HepG2 (cell line): ENCODE measurements around the gene CLMP. TPM values are rescaled to one million over a fixed set of nuclear protein-coding genes. Genes with fewer than 3 reads are reported as not detected.

ENCODE experiments used
- ATAC-seq: fragments of 200-7000 bp; cut with Tn5 transposase; 3 replicates; pipeline ENCODE4 v1.9.1; 2020; ENCODE audit warnings: mild to moderate bottlenecking, moderate library complexity
- BruUV-seq: library from RNA; stranded (reverse); fragments of 400-500 nt; replicated peaks from 2 replicates; lab custom pipeline; 2021; lab: Mats Ljungman, UMichigan
- CTCF ChIA-PET: fragments of 300-600 bp; formaldehyde crosslinking; extraction: SDS; loops from one replicate; lab custom pipeline; 2021; ENCODE audit warnings: low total read pairs, inconsistent platforms, low intra/inter-chr PET ratio; lab: Yijun Ruan, JAX
- POLR2A ChIA-PET: fragments of 350-600 bp; sonication (Branson Sonifier 250); formaldehyde crosslinking; loops from one replicate; lab custom pipeline; 2020; ENCODE audit warnings: antibody characterized with exemption, inconsistent platforms; lab: Yijun Ruan, JAX
- DNase-seq: peaks from one replicate; pipeline ENCODE4 v3.0.0-alpha.2; 2015; ENCODE audit warnings: low spot score
- FAIRE-seq: peaks from 3 replicates; lab custom pipeline; 2011; peaks lifted over from hg19 to GRCh38; lab: Jason Lieb, UNC
- H2AFZ ChIP-seq: one replicate; pipeline ENCODE4 v1.6.1; 2011; ENCODE audit warnings: low read length, inconsistent platforms
- H3K27ac ChIP-seq: fragments of 300-600 bp; 3 replicates; pipeline ENCODE4 v1.8.0; 2011; ENCODE audit warnings: mixed run types, mild to moderate bottlenecking, mixed read lengths, low read length, inconsistent platforms; ENCODE audit not compliant: insufficient read depth; ENCODE audit errors: extremely low read length
- H3K27me3 ChIP-seq, 2 experiments: fragments of 200-600 bp in 1 of 2; 2 replicates in 1 of 2; 3 replicates in 1 of 2; pipeline versions ENCODE4 v1.6.0 to v1.8.0; 2011; ENCODE audit warnings: low read length in 2 of 2, mild to moderate bottlenecking in 2 of 2, moderate library complexity in 2 of 2, inconsistent platforms in 1 of 2; ENCODE audit not compliant: insufficient read depth in 2 of 2, control insufficient read depth in 1 of 2
- H3K36me3 ChIP-seq, 2 experiments: fragments of 200-600 bp in 1 of 2; replicated peaks in 1 of 2; 2 replicates in 1 of 2; 3 replicates in 1 of 2; pipeline versions ENCODE4 v1.5.1 to v1.8.0; 2011; ENCODE audit warnings: low read length in 2 of 2, inconsistent platforms in 1 of 2; ENCODE audit not compliant: insufficient read depth in 2 of 2, control insufficient read depth in 1 of 2
- H3K4me1 ChIP-seq: 2 replicates; pipeline ENCODE4 v1.5.1; 2012; ENCODE audit warnings: low read length, inconsistent platforms; ENCODE audit not compliant: insufficient read depth
- H3K4me2 ChIP-seq: 2 replicates; pipeline ENCODE4 v1.6.0; 2011; ENCODE audit warnings: low read depth, low read length, inconsistent platforms
- H3K4me3 ChIP-seq, 3 experiments: fragments of 200-600 bp in 1 of 3; sonication (generic), shearing (Covaris generic) in 1 of 3; replicated peaks in 1 of 3; 2 replicates each; pipeline ENCODE4 v1.5.1; 2011 to 2016; ENCODE audit warnings: low read length in 3 of 3, inconsistent platforms in 2 of 3, low read depth in 2 of 3, mild to moderate bottlenecking in 2 of 3, control low read depth in 1 of 3, mixed read lengths in 1 of 3; ENCODE audit not compliant: insufficient read depth in 1 of 3
- H3K79me2 ChIP-seq: one replicate; pipeline ENCODE4 v1.6.1; 2011; ENCODE audit warnings: low read length, inconsistent platforms; ENCODE audit not compliant: insufficient read depth
- H3K9ac ChIP-seq: 2 replicates; pipeline ENCODE4 v1.6.0; 2011; ENCODE audit warnings: mild to moderate bottlenecking, low read depth, low read length, inconsistent platforms; ENCODE audit not compliant: insufficient read depth
- H3K9me3 ChIP-seq: 2 replicates; pipeline ENCODE4 v1.5.1; 2012; ENCODE audit warnings: mild to moderate bottlenecking, low read length
- H4K20me1 ChIP-seq: 2 replicates; pipeline ENCODE4 v1.6.0; 2011; ENCODE audit warnings: inconsistent platforms, mild to moderate bottlenecking, low read length, moderate library complexity; ENCODE audit not compliant: insufficient read depth
- CHD2 ChIP-seq: IDR thresholded peaks from 2 replicates; pipeline ENCODE4 v1.6.1; 2011; ENCODE audit warnings: low read depth, low read length, improper control_type of control experiment
- DMAP1 ChIP-seq: IDR thresholded peaks from 2 replicates; pipeline ENCODE4 v1.6.1; 2016
- EED ChIP-seq: sonication (generic); formaldehyde crosslinking; IDR thresholded peaks from 2 replicates; pipeline ENCODE4 v1.5.0; 2020; ENCODE audit warnings: mild to moderate bottlenecking, missing genetic modification reagents
- HBP1 ChIP-seq: IDR thresholded peaks from 2 replicates; pipeline ENCODE4 v1.6.1; 2016; ENCODE audit warnings: low read depth, control low read depth
- RFX1 ChIP-seq: fragments of 450-650 bp; IDR thresholded peaks from 2 replicates; pipeline ENCODE4 v1.6.1; 2017
- SP1 ChIP-seq, 2 experiments: fragments of 450-650 bp in 1 of 2; sonication (generic) in 1 of 2; formaldehyde crosslinking in 1 of 2; IDR thresholded peaks; 2 replicates each; pipeline versions ENCODE4 v1.4.0 to v1.6.1; 2016 to 2020; ENCODE audit warnings: missing genetic modification reagents in 1 of 2
- TEAD3 ChIP-seq: optimal IDR thresholded peaks from 2 replicates; pipeline ENCODE3; 2016; ENCODE audit warnings: borderline replicate concordance
- ZNF224 ChIP-seq: sonication (generic); formaldehyde crosslinking; IDR thresholded peaks from 2 replicates; pipeline ENCODE4 v1.5.0; 2020; ENCODE audit warnings: mild to moderate bottlenecking, missing genetic modification reagents
- ZNF253 ChIP-seq: sonication (generic); formaldehyde crosslinking; IDR thresholded peaks from 2 replicates; pipeline ENCODE4 v1.8.0; 2022; ENCODE audit warnings: mild to moderate bottlenecking, missing genetic modification reagents, borderline replicate concordance
- ZNF557 ChIP-seq: sonication (generic); formaldehyde crosslinking; IDR thresholded peaks from 2 replicates; pipeline ENCODE4 v1.4.0; 2020; ENCODE audit warnings: missing genetic modification reagents
- ZNF674 ChIP-seq: sonication (generic); formaldehyde crosslinking; IDR thresholded peaks from 2 replicates; pipeline ENCODE4 v1.5.0; 2020; ENCODE audit warnings: low read depth, mild to moderate bottlenecking, missing genetic modification reagents
- ZNF777 ChIP-seq: sonication (generic); formaldehyde crosslinking; IDR thresholded peaks from 2 replicates; pipeline ENCODE4 v1.4.0; 2020; ENCODE audit warnings: missing genetic modification reagents
- ZNF816 ChIP-seq: sonication (generic); formaldehyde crosslinking; IDR thresholded peaks from 2 replicates; pipeline ENCODE4 v1.8.0; 2022; ENCODE audit warnings: missing genetic modification reagents, mild to moderate bottlenecking, borderline replicate concordance
- ZSCAN25 ChIP-seq: sonication (generic); formaldehyde crosslinking; IDR thresholded peaks from 2 replicates; pipeline ENCODE4 v1.8.0; 2022; ENCODE audit warnings: mild to moderate bottlenecking, missing genetic modification reagents
- WGBS: methylation state at CpG from one replicate; pipeline ENCODE4 v1.1.6; 2017; ENCODE audit warnings: low lambda C conversion rate; 5-methylcytosine and 5-hydroxymethylcytosine counted together
- in situ Hi-C: cut with HindIII; loops from 2 replicates; pipeline ENCODE4 v1.10.0; 2017; ENCODE audit warnings: low pct_unique_long_range_greater_than_20kb; ENCODE audit not compliant: extremely low pct_ligation_motif_present
- intact Hi-C: fragments of 100-400 bp; cut with micrococcal nuclease; formaldehyde crosslinking; loops from one replicate; pipeline ENCODE4 v1.10.0; 2022; ENCODE audit not compliant: unreplicated experiment
- polyA plus RNA-seq, 8 experiments: library from polyadenylated mRNA; depleted of rRNA in 3 of 8; stranded (reverse) in 7 of 8; unstranded in 1 of 8; fragments of >200 nt; fragmentation: Illumina TruSeq in 4 of 8; extraction: Trizol in 4 of 8; gene quantifications; 2 replicates each; pipeline versions ENCODE4 v1.2.1 to v1.2.3, GENCODE V29; 2011 to 2016; ENCODE audit warnings: low read depth in 4 of 8, missing spikeins in 1 of 8, mixed read lengths in 1 of 8; ENCODE audit not compliant: insufficient read depth in 1 of 8
- total RNA-seq, 5 experiments: library from RNA; depleted of rRNA; stranded (reverse); fragments of >200 nt; fragmentation: Illumina TruSeq; extraction: Trizol; gene quantifications; 2 replicates each; pipeline ENCODE4 v1.2.3, GENCODE V29; 2016; ENCODE audit warnings: low read depth in 1 of 5
- TF ChIP-seq, protein P1 (sequence below): IDR thresholded peaks from 2 replicates; pipeline ENCODE4 v1.6.1; 2012; ENCODE audit warnings: low read length, improper control_type of control experiment
- TF ChIP-seq, protein P2 (sequence below): sonication (generic); formaldehyde crosslinking; IDR thresholded peaks from 2 replicates; pipeline ENCODE4 v1.4.0; 2020; ENCODE audit warnings: mild to moderate bottlenecking, missing genetic modification reagents
- TF ChIP-seq, protein P3 (sequence below), 2 experiments: fragments of 450-650 bp in 1 of 2; sonication (generic) in 1 of 2; formaldehyde crosslinking; IDR thresholded peaks; 2 replicates each; pipeline versions ENCODE4 v1.5.0 to v1.8.0; 2020 to 2022; ENCODE audit warnings: mild to moderate bottlenecking in 1 of 2, missing genetic modification reagents in 1 of 2

The CLMP gene
- total and polyA plus RNA-seq, 2 of the 13 experiments (the other 11 are each of a cell fraction or from before 2014, with no cell fraction given): not detected

DNA sequence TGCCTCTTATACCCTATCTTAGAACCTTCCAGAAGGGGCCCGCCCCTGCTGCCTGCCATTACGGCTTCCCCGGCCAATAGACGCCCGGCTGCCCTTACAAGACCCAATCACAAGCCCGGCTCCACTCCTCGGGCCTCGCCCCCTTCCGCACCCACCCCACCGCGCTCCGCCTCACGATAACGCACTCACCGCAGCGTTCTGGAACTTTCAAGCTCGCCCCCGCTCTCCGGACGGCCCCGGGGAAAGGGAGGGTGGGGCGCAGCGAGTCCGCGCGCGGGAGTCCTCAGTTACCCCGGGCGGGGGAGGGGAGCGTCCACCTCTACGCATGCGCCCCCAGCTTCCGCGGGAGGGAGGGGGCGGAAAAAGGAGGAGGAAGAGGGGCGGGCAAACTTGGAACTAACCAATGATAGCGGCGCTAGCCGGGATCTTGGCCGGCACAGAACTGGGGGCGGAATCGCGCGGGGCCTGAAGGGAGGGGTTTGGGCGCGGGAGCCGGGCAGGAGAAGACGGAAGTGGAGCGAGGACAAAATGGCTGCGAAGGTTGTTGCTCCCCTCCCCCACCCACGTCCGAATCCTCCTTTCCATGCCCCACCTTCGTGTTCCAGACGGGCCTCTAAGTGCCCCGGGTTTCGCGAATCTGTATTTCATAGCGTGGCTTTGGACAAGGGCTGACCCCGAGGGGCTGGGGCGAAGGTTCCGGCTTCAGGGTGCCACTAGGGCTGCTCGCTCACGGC, 132.7 kb downstream of the CLMP start:
- ChIA-PET POLR2A (interaction anchor here (0.5 to 2.9 kb wide), 14 partner anchors 8 to 1560 kb away, joined by 3 to 38 read pairs (median 3); partner anchors contain the start of gene TBRG1), CTCF (no interaction called here)
- no TSS peak for BruUV-seq
- peaks cover 50% of the 10 kb centered on the region for H3K4me1 ChIP-seq
- in situ Hi-C loops: no loop called here
- WGBS: 1% methylated on average over 20 of the region's 63 CpGs
- peaks cover 13 to 38% of the 10 kb centered on the region in 2 experiments for H3K36me3 ChIP-seq
- peaks cover 42% of the 10 kb centered on the region for H4K20me1 ChIP-seq
- ATAC-seq (peak; percentile 94), DNase-seq (peak; percentile 97), FAIRE-seq (no peak)
- H3K79me2 ChIP-seq: peaks cover 55% of the 10 kb centered on the region
- H3K4me2 ChIP-seq: peak overlapping the region; percentile 81
- H3K9me3 ChIP-seq: no peaks in the 10 kb centered on the region
- peak overlapping the region; percentile 100 for H3K9ac ChIP-seq
- no peaks in the 10 kb centered on the region; a peak in 1 of 5 replicates for H3K27me3 ChIP-seq
- H3K27ac ChIP-seq: peak overlapping the region; percentile 98
- intact Hi-C loops: loop anchor here (5.0 kb wide), 1 partner anchor 420 kb away; no protein-coding TSS in a partner anchor
- no peak overlapping the region for H2AFZ ChIP-seq
- H3K4me3 ChIP-seq: peak overlapping the region; percentile 89 to 92 (median 90)
- TF ChIP-seq ZNF674 (no peak), EED (CRISPR knock-in tag) (no peak), CHD2 (peak; percentile 69; the same call in 1 of the 2 replicates), TEAD3 (no peak), ZNF224 (0 out of 2 replicates have a peak, but pooled peaks have one; percentile 31), RFX1 (no peak), ZNF253 (CRISPR knock-in tag) (no peak), SP1 (IDR thresholded peaks at IDR 0.05) (no peak), SP1 (CRISPR knock-in tag; IDR thresholded peaks at IDR 0.05) (peak; percentile 61; the same call in 1 of the 2 replicates), ZNF816 (CRISPR knock-in tag) (no peak; the same call in 1 of the 2 replicates), ZNF557 (CRISPR knock-in tag) (no peak), DMAP1 (CRISPR knock-in tag) (peak; percentile 78; the same call in 1 of the 2 replicates), HBP1 (CRISPR knock-in tag) (no peak), ZSCAN25 (peak; percentile 9; the same call in 1 of the 2 replicates), ZNF777 (CRISPR knock-in tag) (no peak)
- TF ChIP-seq, protein P1, sequence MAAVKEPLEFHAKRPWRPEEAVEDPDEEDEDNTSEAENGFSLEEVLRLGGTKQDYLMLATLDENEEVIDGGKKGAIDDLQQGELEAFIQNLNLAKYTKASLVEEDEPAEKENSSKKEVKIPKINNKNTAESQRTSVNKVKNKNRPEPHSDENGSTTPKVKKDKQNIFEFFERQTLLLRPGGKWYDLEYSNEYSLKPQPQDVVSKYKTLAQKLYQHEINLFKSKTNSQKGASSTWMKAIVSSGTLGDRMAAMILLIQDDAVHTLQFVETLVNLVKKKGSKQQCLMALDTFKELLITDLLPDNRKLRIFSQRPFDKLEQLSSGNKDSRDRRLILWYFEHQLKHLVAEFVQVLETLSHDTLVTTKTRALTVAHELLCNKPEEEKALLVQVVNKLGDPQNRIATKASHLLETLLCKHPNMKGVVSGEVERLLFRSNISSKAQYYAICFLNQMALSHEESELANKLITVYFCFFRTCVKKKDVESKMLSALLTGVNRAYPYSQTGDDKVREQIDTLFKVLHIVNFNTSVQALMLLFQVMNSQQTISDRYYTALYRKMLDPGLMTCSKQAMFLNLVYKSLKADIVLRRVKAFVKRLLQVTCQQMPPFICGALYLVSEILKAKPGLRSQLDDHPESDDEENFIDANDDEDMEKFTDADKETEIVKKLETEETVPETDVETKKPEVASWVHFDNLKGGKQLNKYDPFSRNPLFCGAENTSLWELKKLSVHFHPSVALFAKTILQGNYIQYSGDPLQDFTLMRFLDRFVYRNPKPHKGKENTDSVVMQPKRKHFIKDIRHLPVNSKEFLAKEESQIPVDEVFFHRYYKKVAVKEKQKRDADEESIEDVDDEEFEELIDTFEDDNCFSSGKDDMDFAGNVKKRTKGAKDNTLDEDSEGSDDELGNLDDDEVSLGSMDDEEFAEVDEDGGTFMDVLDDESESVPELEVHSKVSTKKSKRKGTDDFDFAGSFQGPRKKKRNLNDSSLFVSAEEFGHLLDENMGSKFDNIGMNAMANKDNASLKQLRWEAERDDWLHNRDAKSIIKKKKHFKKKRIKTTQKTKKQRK: no peak
- TF ChIP-seq, protein P2, sequence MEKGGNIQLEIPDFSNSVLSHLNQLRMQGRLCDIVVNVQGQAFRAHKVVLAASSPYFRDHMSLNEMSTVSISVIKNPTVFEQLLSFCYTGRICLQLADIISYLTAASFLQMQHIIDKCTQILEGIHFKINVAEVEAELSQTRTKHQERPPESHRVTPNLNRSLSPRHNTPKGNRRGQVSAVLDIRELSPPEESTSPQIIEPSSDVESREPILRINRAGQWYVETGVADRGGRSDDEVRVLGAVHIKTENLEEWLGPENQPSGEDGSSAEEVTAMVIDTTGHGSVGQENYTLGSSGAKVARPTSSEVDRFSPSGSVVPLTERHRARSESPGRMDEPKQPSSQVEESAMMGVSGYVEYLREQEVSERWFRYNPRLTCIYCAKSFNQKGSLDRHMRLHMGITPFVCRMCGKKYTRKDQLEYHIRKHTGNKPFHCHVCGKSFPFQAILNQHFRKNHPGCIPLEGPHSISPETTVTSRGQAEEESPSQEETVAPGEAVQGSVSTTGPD: no peak
- TF ChIP-seq, protein P3, sequence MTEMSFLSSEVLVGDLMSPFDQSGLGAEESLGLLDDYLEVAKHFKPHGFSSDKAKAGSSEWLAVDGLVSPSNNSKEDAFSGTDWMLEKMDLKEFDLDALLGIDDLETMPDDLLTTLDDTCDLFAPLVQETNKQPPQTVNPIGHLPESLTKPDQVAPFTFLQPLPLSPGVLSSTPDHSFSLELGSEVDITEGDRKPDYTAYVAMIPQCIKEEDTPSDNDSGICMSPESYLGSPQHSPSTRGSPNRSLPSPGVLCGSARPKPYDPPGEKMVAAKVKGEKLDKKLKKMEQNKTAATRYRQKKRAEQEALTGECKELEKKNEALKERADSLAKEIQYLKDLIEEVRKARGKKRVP (CRISPR knock-in tag; IDR thresholded peaks at IDR 0.05): peak in 1 of 2 experiments; percentile 29; a peak in 1 of 4 replicates
